ENCODE measurements around the gene NRTN. TPM values are rescaled to one million over a fixed set of nuclear protein-coding genes. Genes with fewer than 3 reads are reported as not detected.

Gene NRTN, protein sequence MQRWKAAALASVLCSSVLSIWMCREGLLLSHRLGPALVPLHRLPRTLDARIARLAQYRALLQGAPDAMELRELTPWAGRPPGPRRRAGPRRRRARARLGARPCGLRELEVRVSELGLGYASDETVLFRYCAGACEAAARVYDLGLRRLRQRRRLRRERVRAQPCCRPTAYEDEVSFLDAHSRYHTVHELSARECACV
- 3.2 and 4.1 TPM in 2 replicates for total RNA-seq (2016; rRNA removed; fragmentation: Illumina TruSeq; extraction: Trizol)
- 6.3 and 6.9 TPM in 2 replicates for total RNA-seq (2016; cell fraction: cytosol; rRNA removed; fragmentation: Illumina TruSeq; extraction: Trizol; ENCODE audit: low read depth)
- total RNA-seq (2016; cell fraction: insoluble cytoplasmic fraction; rRNA removed; fragmentation: Illumina TruSeq; extraction: Trizol) = 3.3 and 3.6 TPM in 2 replicates
- 11.2 and 12.2 TPM in 2 replicates for total RNA-seq (2016; cell fraction: membrane; rRNA removed; fragmentation: Illumina TruSeq; extraction: Trizol)
- 1.9 TPM in 2 replicates for total RNA-seq (2016; cell fraction: nucleus; rRNA removed; fragmentation: Illumina TruSeq; extraction: Trizol)
- polyA plus RNA-seq (2011; rRNA removed) = 5.3 and 7.3 TPM in 2 replicates
- 3.3 and 7.0 TPM in 2 replicates for polyA plus RNA-seq (2011; cell fraction: cytosol; rRNA removed)
- polyA plus RNA-seq (2011; cell fraction: nucleus; rRNA removed) = 5.3 and 5.4 TPM in 2 replicates
- 3.3 and 6.4 TPM in 2 replicates for polyA plus RNA-seq (2012)
- 9.7 and 9.9 TPM in 2 replicates for polyA plus RNA-seq (2016; cell fraction: cytosol; fragmentation: Illumina TruSeq; extraction: Trizol; ENCODE audit: low read depth)
- 4.5 and 4.6 TPM in 2 replicates for polyA plus RNA-seq (2016; cell fraction: insoluble cytoplasmic fraction; fragmentation: Illumina TruSeq; extraction: Trizol; ENCODE audit: low read depth)
- polyA plus RNA-seq (2016; cell fraction: membrane; fragmentation: Illumina TruSeq; extraction: Trizol; ENCODE audit: low read depth) = 13.7 and 14.4 TPM in 2 replicates
- polyA plus RNA-seq (2016; cell fraction: nucleus; fragmentation: Illumina TruSeq; extraction: Trizol; ENCODE audit: insufficient read depth, low read depth) = 2.8 and 4.0 TPM in 2 replicates
- 0.14 and 10.3 TPM in 2 replicates for polyA minus RNA-seq (2011; rRNA and poly(A)+ RNA removed; ENCODE audit: low replicate concordance)
- 5.2 and 5.8 TPM in 2 replicates for polyA minus RNA-seq (2011; cell fraction: cytosol; rRNA and poly(A)+ RNA removed)
- 1.2 and 1.8 TPM in 2 replicates for polyA minus RNA-seq (2011; cell fraction: nucleus; rRNA and poly(A)+ RNA removed)
- Bru-seq, nascent RNA = percentile 31 among the genes with signal in this experiment
- BruChase-seq, experiment 1, labeled RNA remaining after a 6-hour chase = percentile 47 among the genes with signal in this experiment
- BruChase-seq, experiment 2, labeled RNA remaining after a 2-hour chase = percentile 37 among the genes with signal in this experiment
- long read RNA-seq, experiment 1, partial matches to known transcripts = 0 of 1 reads
- long read RNA-seq, experiment 1, other reads (novel, unspliced or antisense) = 0 of 1 reads
- long read RNA-seq, experiment 2, transcript NRTN-201 (2 exons, 1,109 nt) = major isoform, 8 of 58 reads
- long read RNA-seq, experiment 2, partial matches to known transcripts = 3 of 58 reads
- long read RNA-seq, experiment 2, other reads (novel, unspliced or antisense) = 47 of 58 reads

GRCh38 chr19:5804516-5805461 lies at the start of gene NRTN:
NRTN (plus strand) TSS chr19:5805067; CDS start chr19:5824166, 19,099 bp downstream.
- 6% methylated on average over 14 of the region's 107 CpGs for WGBS (ENCODE audit: low lambda C conversion rate)
- Histone ChIP-seq H3K4me1 (ENCODE audit: insufficient read depth, low read length) (peaks cover 63% of the 10 kb centered on the region), H3K36me3 (replicated peaks in 1 of 2; ENCODE audit: control insufficient read depth in 1 of 2, insufficient read depth in 2 of 2, low read length in 2 of 2) (no peaks in the 10 kb centered on the region), H3K27me3 (ENCODE audit: control insufficient read depth in 1 of 2, insufficient read depth in 2 of 2, low read length in 2 of 2) (no peaks in the 10 kb centered on the region), H3K9me3 (ENCODE audit: low read length) (no peaks in the 10 kb centered on the region), H4K20me1 (ENCODE audit: insufficient read depth, low read length) (no peaks in the 10 kb centered on the region), H3K27ac (ENCODE audit: extremely low read length, insufficient read depth, low read length) (no peak within 1 kb of the TSS), H3K9ac (ENCODE audit: insufficient read depth, low read depth, low read length) (peak within 1 kb of the TSS; percentile 47), H3K4me2 (ENCODE audit: low read depth, low read length) (peak within 1 kb of the TSS; percentile 83), H2AFZ (ENCODE audit: low read length) (no peak within 1 kb of the TSS), H3K79me2 (ENCODE audit: insufficient read depth, low read length) (no peaks in the 10 kb centered on the region), H3K4me3 (replicated peaks in 1 of 3; ENCODE audit: insufficient read depth in 1 of 3, low read depth in 2 of 3, low read length in 3 of 3) (peak within 1 kb of the TSS; percentile 56 to 75 (median 63))
- intact Hi-C loops (cut with micrococcal nuclease; ENCODE audit: unreplicated experiment) = loop anchor here (1.0 to 10.0 kb wide), 3 partner anchors 22 to 220 kb away; no protein-coding TSS in a partner anchor
- in situ Hi-C loops (cut with HindIII; ENCODE audit: extremely low pct_ligation_motif_present, low pct_unique_long_range_greater_than_20kb) = loop anchor here (5.0 kb wide), 3 partner anchors 88 to 218 kb away; partner anchors contain the start of gene RANBP3
- BruUV-seq (replicated peaks) = no TSS peak
- DNase-seq (ENCODE audit: low spot score) = no peak
- ChIA-PET POLR2A (interaction anchor here (0.6 to 2.3 kb wide), 12 partner anchors 18 to 218 kb away, joined by 3 to 46 read pairs (median 5); partner anchors contain the start of genes CAPS, FUT5, NDUFA11 and VMAC), CTCF (ENCODE audit: low intra/inter-chr PET ratio, low total read pairs) (interaction anchor here (1.2 to 4.6 kb wide), 6 partner anchors 10 to 243 kb away, joined by 3 to 71 read pairs (median 13); no protein-coding TSS in a partner anchor)
- no peak for FAIRE-seq
- ATAC-seq = peak; percentile 19
- TF ChIP-seq TBL1XR1 (IDR thresholded peaks at IDR 0.05; ENCODE audit: borderline replicate concordance, low read length, partially characterized antibody) (no peak), ZNF770 (CRISPR knock-in tag; IDR thresholded peaks at IDR 0.05) (no peak), ZNF704 (CRISPR knock-in tag; IDR thresholded peaks at IDR 0.05; ENCODE audit: borderline replicate concordance) (no peak), ZNF501 (CRISPR knock-in tag; IDR thresholded peaks at IDR 0.05) (no peak), POLR2A (IDR thresholded peaks at IDR 0.05; ENCODE audit: insufficient read depth in 1 of 2, low read depth in 2 of 2, low read length in 2 of 2) (0 out of 4 replicates have a peak, but pooled peaks of 1 of the 2 experiments have one; percentile 43), AKNA (CRISPR knock-in tag; IDR thresholded peaks at IDR 0.05; ENCODE audit: borderline replicate concordance) (no peak)
